HG02678 (cell line): ENCODE results near the gene TRIM8.

Source experiments
- ATAC-seq: cut with Tn5 transposase; IDR thresholded peaks from one replicate; pipeline ENCODE4 v1.9.1; 2021; ENCODE audit warnings: mild to moderate bottlenecking, moderate library complexity; ENCODE audit not compliant: unreplicated experiment

The TRIM8 gene

DNA sequence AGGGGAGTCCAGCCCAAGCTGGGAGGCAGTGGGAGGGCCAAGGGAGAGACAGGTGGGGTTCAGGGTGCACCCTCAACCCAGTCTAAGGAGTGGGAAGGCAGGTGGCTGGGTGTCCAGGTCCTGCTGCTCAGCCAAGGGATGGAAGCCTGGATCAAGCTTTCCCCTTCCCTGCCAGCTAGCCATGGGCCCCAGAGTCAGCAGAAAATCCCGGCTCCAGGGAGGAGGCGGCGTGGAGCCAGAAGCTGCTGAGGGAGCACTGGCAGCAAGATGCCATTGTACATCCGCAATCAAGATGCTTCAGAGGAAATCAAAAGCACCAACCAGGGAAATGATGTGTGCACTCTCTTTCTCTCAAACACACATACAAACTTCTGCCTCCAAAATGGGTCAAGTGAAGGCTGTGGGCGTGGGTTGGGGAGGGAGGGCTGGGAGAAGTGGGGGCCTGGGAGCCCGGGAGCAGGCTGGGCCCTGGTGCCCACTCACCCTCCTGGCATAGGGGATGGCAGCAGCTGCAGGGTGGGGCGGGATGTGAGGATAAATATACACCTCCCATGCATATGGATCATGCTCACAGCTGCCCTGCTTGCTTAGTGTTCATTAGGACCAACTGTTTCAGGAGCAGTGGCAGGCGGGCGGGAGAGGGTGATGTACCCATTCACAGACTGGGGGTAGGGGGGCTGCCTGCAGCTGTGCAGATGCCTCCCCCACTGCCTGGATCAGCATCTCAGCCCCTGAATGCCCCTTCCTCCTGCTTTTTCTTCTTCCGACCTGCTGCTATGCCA lies 24.2 kb downstream of the TRIM8 start:
- no peak for ATAC-seq

DNA sequence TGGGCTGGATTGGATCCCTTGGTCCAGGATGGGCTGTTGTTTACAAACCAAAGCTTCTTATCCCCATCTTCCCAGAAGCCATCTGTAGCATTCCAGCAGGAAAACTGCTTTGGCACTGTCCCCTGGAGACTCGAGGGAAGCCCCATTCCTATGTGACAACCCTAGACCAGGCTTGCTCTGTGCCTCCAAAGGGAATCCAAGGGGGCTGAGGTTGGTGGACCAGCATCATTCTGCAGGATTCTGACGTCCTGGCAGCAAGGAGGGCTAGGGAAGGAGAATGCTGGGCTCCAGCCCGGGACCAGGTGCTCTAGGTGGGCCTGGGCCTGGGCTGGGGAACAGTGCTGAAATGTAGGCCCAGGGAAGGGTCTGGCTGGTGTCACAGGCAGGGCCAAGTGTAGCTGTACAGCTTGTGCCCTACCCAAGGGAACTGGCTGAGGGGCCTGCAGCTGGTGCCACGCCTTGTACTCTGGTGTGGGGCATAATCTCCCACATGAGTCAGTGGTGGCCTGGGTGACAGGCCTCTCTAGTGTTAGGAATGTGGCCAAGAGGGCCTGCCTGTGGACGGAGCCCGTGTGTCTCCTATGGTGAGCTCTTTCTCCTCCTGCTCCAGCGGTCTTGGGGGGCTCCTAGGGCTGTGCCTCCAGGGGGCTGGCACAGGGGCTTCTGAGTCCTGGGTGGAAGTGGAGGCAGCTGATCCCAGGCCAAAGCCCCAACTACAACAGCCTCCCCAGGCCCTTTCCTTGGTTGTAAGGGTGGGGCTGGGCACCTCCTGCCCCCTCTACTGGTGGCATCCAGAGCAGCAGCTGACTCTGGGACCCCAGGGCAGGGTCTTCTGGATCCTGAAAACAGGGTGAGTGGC lies 25.2 kb downstream of the TRIM8 start:
- no peak for ATAC-seq

DNA sequence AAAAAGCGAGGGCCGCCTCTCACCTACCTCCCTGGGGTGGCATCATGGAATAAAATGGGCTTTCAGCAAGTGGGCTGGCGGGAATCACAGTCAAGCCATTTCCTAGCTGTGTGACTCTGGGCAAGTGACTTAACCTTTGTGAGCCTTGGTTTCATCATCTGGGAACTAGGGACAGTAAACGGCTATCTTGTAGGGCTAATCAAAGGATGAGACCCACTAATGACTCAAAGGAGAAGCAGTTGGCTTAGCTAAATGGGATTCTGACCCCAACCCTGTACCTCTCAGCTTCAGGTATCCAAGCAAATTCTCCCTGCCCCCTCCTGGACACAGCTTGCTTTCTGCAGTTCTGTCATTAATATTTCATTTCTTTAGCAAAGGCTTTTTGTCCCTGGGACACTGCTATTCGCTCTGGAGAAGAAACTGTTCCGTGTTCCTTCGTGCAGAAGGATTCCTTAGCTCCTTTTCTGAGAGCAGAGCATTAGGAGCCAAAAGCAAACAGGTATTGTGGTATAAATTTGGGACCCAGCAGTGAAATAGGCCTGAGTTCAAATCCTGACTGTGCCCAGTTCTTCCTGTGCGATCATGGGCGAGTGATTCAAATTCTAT lies 25.9 kb downstream of the TRIM8 start:
- no peak for ATAC-seq

DNA sequence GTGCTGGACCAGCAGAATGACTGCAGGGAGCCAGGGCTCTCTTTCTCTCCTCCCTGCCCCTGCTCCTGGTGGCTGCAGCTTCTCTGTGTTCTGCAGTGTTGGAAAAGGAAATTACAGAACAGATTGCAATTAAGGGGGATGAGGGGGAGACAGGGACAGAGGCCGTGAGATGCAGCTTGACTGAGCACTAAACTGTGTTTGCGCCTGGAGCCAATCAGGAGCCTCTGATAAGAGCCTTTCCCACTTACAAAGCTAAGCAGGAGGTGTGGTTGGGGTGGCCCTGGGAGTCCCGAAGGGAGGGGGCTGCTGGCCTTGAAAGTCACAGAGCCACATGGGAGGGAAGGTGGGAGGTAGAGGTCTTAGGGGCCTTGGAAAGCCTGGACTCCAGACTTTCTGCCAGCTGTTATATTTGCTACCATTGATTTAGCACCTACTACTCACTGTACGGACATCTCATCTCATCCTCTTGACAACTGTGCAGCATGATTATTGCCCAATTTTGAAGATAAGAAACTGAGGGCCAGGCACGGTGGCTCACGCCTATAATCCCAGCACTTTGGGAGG lies 26.7 kb downstream of the TRIM8 start:
- no peak for ATAC-seq

DNA sequence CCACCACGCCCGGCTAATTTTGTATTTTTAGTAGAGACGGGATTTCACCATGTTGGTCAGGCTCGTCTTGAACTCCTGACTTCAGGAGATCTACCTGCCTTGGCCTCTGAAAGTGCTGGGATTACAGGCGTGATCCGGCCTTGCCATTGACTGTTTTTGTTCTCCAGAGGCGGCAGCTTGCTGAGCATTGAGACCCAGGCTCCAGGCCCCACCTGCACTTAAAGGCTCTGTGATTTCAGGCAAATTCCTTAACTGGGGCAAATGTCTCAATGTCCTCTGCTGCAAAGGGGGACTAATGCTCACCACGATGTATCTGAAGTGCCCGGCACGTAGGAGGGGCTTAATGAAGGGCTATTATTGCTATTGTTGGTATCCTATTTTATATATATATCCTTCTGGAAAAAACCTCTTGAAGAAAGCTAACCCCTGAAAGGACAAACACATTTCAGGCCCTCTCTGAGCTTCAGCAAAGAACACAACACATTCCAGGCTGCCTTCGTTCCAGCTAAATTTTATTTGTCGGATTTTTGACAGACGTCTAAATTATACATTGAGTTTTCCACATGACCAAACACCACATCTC lies 29.0 kb downstream of the TRIM8 start:
- ATAC-seq: no peak

DNA sequence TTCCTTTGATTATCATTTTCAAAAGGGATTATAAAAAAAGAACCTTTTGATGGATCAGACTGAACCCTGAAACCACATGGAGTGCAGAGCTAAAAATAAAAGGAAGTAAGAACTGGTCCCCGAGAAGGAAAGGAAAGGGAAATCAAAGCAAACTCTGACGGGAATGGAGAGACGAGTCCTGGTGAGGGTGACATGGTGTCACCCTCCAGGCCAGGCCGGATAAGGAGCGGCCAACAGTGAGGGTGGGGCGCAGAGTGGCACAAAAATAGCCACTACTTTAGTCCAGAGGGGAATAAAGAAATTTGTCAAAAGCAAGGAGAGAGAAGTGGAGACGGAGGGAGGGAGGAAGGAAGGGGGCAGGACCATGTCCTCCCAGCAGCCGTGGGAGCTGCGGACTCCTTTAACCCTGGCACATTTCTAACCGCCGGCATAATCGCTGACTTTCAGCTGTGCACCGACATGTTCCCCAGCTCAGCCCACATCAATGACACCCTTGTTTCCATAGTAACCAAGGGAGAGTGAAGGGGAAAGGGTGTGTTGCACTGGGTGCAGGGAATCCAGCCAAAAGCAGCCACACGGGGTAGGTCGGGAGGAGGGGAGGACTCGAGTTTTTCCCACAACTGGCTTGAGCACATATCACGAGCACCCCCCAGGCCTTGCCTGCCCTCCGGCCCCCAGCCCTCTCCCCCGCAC lies 29.7 kb downstream of the TRIM8 start:
- no peak for ATAC-seq

DNA sequence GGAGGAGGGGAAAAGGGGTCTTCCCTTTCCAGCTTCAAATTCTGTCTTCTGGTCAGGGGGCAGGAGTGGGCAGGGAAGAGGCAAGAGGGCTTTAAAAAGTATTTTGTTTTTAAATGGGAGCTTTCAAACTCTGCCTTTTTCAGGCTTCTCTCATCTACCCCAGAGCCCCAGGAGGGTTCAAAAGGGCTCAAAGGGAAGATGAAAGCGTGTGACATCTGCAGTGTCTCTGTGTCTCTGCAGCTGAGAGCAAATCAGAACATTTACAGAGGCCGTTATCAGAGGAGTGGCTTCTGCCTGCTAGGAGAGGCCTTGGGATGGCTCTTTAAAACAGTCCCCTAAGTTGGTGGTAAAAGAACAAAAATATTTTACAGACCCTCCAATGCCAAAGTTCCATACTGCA lies 30.3 kb downstream of the TRIM8 start:
- no peak for ATAC-seq

DNA sequence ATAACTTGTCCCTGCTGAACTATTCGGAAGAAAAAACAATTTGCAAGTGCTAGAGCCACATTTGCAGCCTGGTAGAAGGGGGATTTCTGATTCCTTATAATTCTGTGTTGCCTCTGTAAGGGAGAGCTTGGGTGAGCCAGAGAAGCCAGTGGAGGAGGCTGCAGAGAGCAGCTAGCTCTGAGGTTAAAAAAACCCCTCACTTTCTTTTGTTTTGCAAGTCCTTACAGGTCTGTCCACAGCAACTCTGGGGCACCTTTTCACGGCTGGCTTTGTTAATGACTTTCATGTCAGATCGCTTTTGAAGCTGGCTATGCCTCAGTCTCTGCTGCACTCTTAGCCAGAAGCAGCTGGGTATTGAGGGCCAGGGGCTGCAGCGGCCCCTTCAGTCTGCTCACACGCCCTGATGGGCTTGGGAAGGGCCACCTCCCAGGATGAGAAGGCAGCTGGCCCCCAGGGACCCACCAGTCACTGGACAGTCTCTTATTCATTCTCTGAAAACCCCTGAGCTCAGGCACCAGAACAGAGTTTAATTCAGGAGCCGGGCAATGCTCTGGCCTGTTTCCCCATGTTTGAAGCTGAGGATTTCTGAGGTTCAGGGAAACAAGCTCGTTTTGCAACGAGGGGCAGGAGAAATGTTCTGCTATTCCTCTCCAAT lies 30.9 kb downstream of the TRIM8 start:
- ATAC-seq: no peak

DNA sequence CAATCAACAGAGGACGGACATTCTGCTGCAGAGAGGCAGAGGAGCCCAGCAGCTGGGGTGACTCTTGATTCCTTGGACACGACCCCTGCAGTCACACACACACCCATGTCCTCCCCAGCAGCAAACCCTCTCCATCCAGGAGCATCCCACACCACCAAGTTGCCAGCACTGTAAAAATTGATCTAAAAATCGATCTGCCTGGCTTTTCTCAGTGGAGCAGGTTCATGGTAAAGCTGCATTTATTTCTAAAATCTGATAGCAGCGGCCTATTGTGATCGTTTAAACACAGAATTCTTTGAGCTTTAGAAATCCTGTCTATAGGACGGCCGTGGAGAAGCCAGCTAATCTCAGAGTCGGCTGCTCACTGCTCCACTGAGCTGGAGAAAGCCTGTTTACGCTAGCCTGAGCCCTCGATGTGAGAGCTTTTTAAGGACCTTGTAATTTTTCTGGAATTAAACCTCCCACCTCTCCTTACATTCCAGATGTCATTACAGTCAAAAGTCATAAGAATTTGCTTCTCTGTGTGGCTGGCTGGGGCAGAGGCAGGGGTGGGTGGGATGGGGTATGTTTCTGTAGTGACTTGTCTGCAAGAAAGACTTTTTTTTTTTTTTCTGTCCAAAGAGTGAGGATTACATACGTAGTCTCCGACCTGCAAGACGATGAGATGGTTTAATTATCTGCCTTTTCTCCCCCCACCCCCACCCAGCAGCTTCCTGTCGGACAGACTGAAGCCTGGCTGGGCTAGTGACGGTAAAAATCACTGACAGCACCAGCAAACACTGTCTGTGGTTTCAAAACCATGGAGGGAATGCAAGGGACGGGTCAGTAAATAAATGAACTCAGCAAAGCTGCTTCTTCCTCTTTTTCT lies 31.6 kb downstream of the TRIM8 start:
- no peak for ATAC-seq

DNA sequence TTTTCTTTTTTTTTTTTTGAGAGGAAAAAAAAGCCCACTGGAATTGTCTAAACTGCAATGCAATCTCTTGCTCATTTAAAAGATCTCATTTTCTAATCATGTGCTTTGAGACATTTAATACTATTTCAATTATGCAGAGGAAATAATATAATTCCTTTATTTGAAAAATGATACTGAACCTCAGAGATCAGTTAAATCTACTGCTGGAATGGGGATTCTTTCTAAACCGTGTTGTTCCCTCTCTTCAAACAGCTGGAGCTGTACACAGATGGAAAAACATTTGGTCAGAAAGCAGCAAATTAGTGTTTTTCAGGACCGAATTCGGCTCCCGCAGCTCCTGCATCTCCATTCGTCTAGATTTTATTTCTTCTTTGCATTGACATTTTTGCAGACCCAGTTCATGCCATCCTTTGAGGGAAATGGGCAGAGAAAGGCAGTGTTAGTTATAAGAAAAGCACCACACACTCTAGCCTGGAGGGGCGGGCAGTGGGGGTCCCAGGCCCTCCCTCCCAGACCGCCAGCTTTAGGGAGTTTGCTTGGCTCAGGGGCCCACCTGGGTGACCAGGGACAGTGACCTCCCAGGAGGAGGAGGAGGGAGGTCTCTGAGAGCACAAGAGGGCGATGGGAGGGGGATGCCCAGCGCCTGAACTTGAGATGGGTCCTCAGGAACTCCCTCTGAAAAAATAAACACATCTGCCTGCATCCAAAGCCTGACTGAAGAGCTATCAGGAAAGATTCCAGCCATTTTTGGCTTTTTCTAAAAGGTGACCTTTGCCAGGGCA lies 32.4 kb downstream of the TRIM8 start:
- ATAC-seq: no peak

DNA sequence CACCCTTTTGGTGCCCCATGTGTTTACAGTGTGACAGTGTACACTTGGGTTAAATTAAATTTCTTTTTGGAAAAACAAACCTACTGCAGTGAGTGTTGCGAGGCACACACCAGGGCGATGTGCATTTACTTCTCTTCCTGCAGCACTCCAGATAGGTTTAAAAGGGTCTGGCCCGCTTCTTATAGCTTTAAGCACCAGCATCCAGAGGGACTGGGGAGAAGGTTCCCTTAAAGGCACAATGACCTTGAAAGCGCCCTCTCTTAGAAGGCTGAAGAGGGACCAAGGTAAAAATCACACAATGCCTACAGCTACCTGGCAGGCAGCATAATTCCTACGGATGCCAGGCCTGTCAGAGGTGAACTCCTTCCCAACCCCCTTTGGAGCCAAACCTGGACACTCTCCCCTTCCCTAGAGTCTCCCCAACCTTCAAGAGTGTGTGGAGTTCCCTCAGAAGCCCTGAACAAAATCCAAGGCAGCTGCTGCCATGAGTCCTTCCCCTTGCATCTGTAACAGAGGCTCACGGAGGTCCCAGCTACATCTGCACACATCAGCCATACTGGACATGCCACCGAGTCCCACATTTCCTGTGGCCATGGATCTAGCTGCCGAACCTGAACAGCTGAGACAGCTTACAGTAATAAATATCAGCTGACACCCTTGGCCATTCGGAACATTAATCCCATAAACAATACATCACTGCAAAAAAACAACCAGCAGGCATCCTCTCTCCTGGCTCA lies 33.2 kb downstream of the TRIM8 start:
- no peak for ATAC-seq

DNA sequence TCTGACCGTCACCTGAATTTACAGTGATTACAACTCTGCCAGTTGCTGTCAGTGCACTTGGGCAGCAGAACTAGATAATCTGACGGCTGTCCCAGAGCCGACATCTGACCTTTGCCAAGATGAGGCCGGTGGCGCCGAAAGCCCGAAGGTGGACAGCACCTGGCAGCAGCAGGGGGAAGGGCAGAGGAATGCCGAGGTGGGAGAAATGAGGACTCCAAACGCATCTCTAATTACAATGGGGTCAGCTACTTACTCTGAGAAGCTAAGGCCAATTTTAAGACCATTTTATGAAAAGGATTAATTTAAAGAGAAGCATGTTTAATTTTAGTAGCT lies 33.8 kb downstream of the TRIM8 start:
- ATAC-seq: no peak

DNA sequence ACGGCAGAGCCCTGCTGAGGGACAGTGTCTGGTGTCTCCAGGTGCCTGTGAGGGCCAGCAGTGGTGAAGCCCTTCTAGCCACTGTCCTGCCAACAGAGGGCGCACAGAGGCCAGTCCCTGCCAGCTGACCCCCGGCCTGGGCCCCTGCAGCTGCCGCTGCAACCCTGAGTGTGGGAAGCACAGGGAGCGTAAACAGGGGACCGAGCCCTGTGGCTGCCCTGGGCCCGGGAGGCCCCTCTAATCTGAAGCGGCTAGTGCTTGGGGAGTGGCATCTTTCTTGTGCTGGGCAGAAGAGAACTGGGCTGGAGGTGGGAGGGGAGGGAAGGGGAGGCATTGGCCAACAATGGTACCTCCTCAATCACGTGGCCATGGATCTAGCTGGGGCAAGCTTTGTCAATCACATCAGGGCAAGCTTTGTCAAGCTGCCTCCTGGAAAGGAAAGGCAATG lies 34.6 kb downstream of the TRIM8 start:
- no peak for ATAC-seq

DNA sequence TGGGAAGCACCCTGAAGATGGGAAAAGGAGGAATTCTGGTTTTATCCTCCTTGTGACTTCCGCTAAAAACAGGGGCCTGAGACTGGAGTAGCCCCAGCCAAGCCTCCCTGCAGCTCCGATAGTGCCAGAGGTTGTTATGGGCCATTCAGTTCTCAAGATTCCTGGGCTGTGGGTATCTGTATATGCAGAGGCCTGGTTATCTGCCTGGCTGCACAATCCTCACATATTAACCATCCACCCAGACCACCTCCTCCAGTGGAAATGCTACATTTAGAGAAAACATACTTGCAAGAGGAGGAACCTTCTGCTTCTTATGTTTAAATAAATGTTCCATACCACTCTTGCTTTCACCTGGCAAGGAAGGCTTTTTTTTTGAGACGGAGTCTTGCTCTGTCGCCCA lies 35.3 kb downstream of the TRIM8 start:
- ATAC-seq: no peak

DNA sequence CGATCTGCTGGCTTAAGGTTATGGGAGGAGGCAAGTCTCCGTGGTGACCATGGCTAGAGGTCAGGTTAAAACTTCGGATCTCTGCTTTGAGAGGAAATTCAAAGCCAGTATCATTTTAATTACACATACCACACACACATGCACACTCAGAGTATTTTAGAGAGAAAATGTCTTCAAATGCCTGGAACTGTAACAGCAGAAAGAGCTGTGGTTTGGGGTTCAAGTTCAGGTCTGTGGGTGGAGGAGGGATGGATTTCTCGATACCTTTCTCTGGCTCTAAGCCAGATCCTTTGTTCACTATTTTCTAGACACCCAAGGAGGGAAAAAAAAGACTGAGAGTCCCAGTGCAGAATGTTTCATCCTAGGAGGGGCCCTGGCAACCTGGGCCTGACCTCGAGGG lies 37.4 kb downstream of the TRIM8 start:
- ATAC-seq: no peak

DNA sequence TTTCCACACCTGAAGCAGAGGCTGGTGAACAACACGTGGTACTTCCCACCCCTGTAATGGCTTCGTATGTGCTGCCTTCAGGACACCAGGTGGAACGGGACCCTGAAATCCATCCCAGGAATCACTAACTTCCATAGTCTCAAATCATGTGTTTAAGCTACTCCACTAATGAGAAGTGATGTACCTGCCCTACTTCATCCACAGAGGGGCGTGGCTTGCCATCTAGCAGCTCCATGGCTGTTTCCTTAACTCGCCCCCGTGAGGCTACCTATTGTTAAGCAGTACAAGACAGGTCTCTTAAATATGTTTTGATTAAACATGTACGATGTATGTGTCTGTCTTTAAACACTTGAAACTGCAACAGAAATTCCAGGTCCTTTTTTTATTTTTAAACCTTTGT lies 38.1 kb downstream of the TRIM8 start:
- ATAC-seq: no peak

DNA sequence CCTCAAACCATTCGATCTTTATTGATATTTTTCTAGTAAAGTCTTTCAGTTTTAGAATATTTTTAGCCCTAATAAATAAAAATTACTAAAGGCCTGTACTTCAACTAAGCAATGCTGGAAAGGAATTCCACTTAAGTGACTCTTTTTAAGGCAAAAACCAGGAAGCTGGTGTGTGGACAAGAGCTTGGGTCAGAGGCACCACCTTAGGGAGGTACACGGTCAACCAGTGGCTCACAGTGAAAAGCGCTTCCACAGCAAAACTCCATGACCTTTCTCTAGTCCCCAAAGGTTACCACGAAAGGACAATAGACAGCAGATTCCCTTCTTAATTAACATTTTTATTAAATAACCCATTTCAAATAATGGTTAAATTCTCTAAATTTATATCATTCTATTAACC lies 38.7 kb downstream of the TRIM8 start:
- no peak for ATAC-seq

DNA sequence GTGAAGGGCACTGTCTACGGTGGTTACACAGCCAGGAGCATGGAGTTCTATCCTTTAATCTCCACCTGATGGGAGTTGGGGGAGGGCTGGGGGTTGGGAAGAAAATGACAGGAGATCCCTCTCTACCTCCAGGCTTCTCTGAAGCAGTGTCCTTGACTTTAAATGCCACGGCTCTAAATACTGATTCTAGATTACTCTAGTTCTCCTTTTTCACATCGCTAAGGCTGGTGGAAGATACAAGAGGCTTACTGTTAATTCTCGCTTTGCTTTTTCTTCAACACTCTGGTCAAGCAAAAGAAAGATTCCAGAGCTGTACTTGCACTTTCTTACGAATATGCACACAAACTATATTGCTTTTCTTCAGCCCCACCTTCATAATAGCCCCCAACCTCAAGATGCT lies 39.5 kb downstream of the TRIM8 start:
- no peak for ATAC-seq
